ENCODE data around the gene DNAI7. TPM values are rescaled to one million over a fixed set of nuclear protein-coding genes. Genes with fewer than 3 reads are reported as not detected.

Gene DNAI7
- polyA plus RNA-seq, 1 donor = 0.63 TPM

- Histone ChIP-seq H3K4me1 (ENCODE audit: control insufficient read depth, insufficient read depth, low read length) (no peaks in the 10 kb centered on the region), H3K27ac (ENCODE audit: low read length) (no peak overlapping the region), H3K4me3 (ENCODE audit: low read length) (no peak overlapping the region), H3K36me3 (ENCODE audit: control insufficient read depth, insufficient read depth, low read length) (no peaks in the 10 kb centered on the region), H3K9me3 (ENCODE audit: control insufficient read depth, low read depth, low read length) (no peaks in the 10 kb centered on the region), H3K27me3 (ENCODE audit: control insufficient read depth, insufficient read depth, low read length) (no peaks in the 10 kb centered on the region)
- 100% methylated on average over 2 of the region's 2 CpGs for WGBS (ENCODE audit: insufficient coverage, low lambda C conversion rate)
- no peak for DNase-seq
Observed at GRCh38 chr12:25184132-25184531, 10.8 kb downstream of the DNAI7 start.

- H3K4me1 ChIP-seq (ENCODE audit: control insufficient read depth, insufficient read depth, low read length) = no peaks in the 10 kb centered on the region
- no peaks in the 10 kb centered on the region for H3K9me3 ChIP-seq (ENCODE audit: control insufficient read depth, low read depth, low read length)
- no peak overlapping the region for H3K27ac ChIP-seq (ENCODE audit: low read length)
- no peaks in the 10 kb centered on the region for H3K36me3 ChIP-seq (ENCODE audit: control insufficient read depth, insufficient read depth, low read length)
- no peaks in the 10 kb centered on the region for H3K27me3 ChIP-seq (ENCODE audit: control insufficient read depth, insufficient read depth, low read length)
- WGBS (ENCODE audit: insufficient coverage, low lambda C conversion rate) = 74% methylated on average over 3 of the region's 3 CpGs
- H3K4me3 ChIP-seq (ENCODE audit: low read length) = no peak overlapping the region
- no peak for DNase-seq
Observed at GRCh38 chr12:25182765-25183164, 12.2 kb downstream of the DNAI7 start.

GRCh38 chr12:25162866-25163265 lies 32.1 kb downstream of the DNAI7 start:
- no peak overlapping the region for H3K27ac ChIP-seq (ENCODE audit: low read length)
- DNase-seq = no peak
- no peaks in the 10 kb centered on the region for H3K36me3 ChIP-seq (ENCODE audit: control insufficient read depth, insufficient read depth, low read length)
- no peaks in the 10 kb centered on the region for H3K27me3 ChIP-seq (ENCODE audit: control insufficient read depth, insufficient read depth, low read length)
- no peaks in the 10 kb centered on the region for H3K4me1 ChIP-seq (ENCODE audit: control insufficient read depth, insufficient read depth, low read length)
- H3K4me3 ChIP-seq (ENCODE audit: low read length) = no peak overlapping the region
- H3K9me3 ChIP-seq (ENCODE audit: control insufficient read depth, low read depth, low read length) = no peaks in the 10 kb centered on the region
- WGBS (ENCODE audit: insufficient coverage, low lambda C conversion rate) = no CpG with 5 or more reads among the region's 6 CpGs

GRCh38 chr12:25156061-25156460 lies 38.9 kb downstream of the DNAI7 start:
- Histone ChIP-seq H3K27me3 (ENCODE audit: control insufficient read depth, insufficient read depth, low read length) (no peaks in the 10 kb centered on the region), H3K36me3 (ENCODE audit: control insufficient read depth, insufficient read depth, low read length) (no peaks in the 10 kb centered on the region), H3K4me3 (ENCODE audit: low read length) (no peak overlapping the region), H3K4me1 (ENCODE audit: control insufficient read depth, insufficient read depth, low read length) (no peaks in the 10 kb centered on the region), H3K9me3 (ENCODE audit: control insufficient read depth, low read depth, low read length) (no peaks in the 10 kb centered on the region), H3K27ac (ENCODE audit: low read length) (no peak overlapping the region)
- no peak for DNase-seq
- 100% methylated on average over 2 of the region's 4 CpGs for WGBS (ENCODE audit: insufficient coverage, low lambda C conversion rate)

GRCh38 chr12:25155022-25155576 lies 39.9 kb downstream of the DNAI7 start:
- peak in 1 of 2 donors; percentile 20 for DNase-seq
- Histone ChIP-seq H3K4me1 (ENCODE audit: control insufficient read depth, insufficient read depth, low read length) (no peaks in the 10 kb centered on the region), H3K27ac (ENCODE audit: low read length) (no peak overlapping the region), H3K36me3 (ENCODE audit: control insufficient read depth, insufficient read depth, low read length) (no peaks in the 10 kb centered on the region), H3K4me3 (ENCODE audit: low read length) (no peak overlapping the region), H3K9me3 (ENCODE audit: control insufficient read depth, low read depth, low read length) (no peaks in the 10 kb centered on the region), H3K27me3 (ENCODE audit: control insufficient read depth, insufficient read depth, low read length) (no peaks in the 10 kb centered on the region)
- WGBS (ENCODE audit: insufficient coverage, low lambda C conversion rate) = no CpG with 5 or more reads among the region's 2 CpGs

GRCh38 chr12:25152055-25152454 lies 42.9 kb downstream of the DNAI7 start:
- Histone ChIP-seq H3K36me3 (ENCODE audit: control insufficient read depth, insufficient read depth, low read length) (no peaks in the 10 kb centered on the region), H3K27me3 (ENCODE audit: control insufficient read depth, insufficient read depth, low read length) (no peaks in the 10 kb centered on the region), H3K4me3 (ENCODE audit: low read length) (no peak overlapping the region), H3K27ac (ENCODE audit: low read length) (no peak overlapping the region), H3K9me3 (ENCODE audit: control insufficient read depth, low read depth, low read length) (no peaks in the 10 kb centered on the region), H3K4me1 (ENCODE audit: control insufficient read depth, insufficient read depth, low read length) (no peaks in the 10 kb centered on the region)
- no peak for DNase-seq
- WGBS (ENCODE audit: insufficient coverage, low lambda C conversion rate) = 100% methylated on average over 1 of the region's 5 CpGs

GRCh38 chr12:25151476-25151875 lies 43.5 kb downstream of the DNAI7 start:
- 75% methylated on average over 1 of the region's 5 CpGs for WGBS (ENCODE audit: insufficient coverage, low lambda C conversion rate)
- H3K4me1 ChIP-seq (ENCODE audit: control insufficient read depth, insufficient read depth, low read length) = no peaks in the 10 kb centered on the region
- no peak overlapping the region for H3K4me3 ChIP-seq (ENCODE audit: low read length)
- DNase-seq = peak; percentile 41 to 48
- no peaks in the 10 kb centered on the region for H3K9me3 ChIP-seq (ENCODE audit: control insufficient read depth, low read depth, low read length)
- H3K36me3 ChIP-seq (ENCODE audit: control insufficient read depth, insufficient read depth, low read length) = no peaks in the 10 kb centered on the region
- H3K27me3 ChIP-seq (ENCODE audit: control insufficient read depth, insufficient read depth, low read length) = no peaks in the 10 kb centered on the region
- H3K27ac ChIP-seq (ENCODE audit: low read length) = no peak overlapping the region

- no peaks in the 10 kb centered on the region for H3K27me3 ChIP-seq (ENCODE audit: control insufficient read depth, insufficient read depth, low read length)
- no peaks in the 10 kb centered on the region for H3K9me3 ChIP-seq (ENCODE audit: control insufficient read depth, low read depth, low read length)
- WGBS (ENCODE audit: insufficient coverage, low lambda C conversion rate) = no CpG with 5 or more reads among the region's 1 CpG
- no peak for DNase-seq
- no peak overlapping the region for H3K27ac ChIP-seq (ENCODE audit: low read length)
- no peaks in the 10 kb centered on the region for H3K36me3 ChIP-seq (ENCODE audit: control insufficient read depth, insufficient read depth, low read length)
- no peak overlapping the region for H3K4me3 ChIP-seq (ENCODE audit: low read length)
- H3K4me1 ChIP-seq (ENCODE audit: control insufficient read depth, insufficient read depth, low read length) = no peaks in the 10 kb centered on the region
Observed at GRCh38 chr12:25146686-25147085, 48.3 kb downstream of the DNAI7 start.

GRCh38 chr12:25135531-25136154 lies 59.3 kb downstream of the DNAI7 start:
- no CpG with 5 or more reads among the region's 6 CpGs for WGBS (ENCODE audit: insufficient coverage, low lambda C conversion rate)

GRCh38 chr12:25131270-25131669 lies 63.7 kb downstream of the DNAI7 start:
- no peaks in the 10 kb centered on the region for H3K4me1 ChIP-seq (ENCODE audit: control insufficient read depth, insufficient read depth, low read length)
- H3K27me3 ChIP-seq (ENCODE audit: control insufficient read depth, insufficient read depth, low read length) = no peaks in the 10 kb centered on the region
- H3K4me3 ChIP-seq (ENCODE audit: low read length) = no peak overlapping the region
- DNase-seq = no peak
- no peaks in the 10 kb centered on the region for H3K9me3 ChIP-seq (ENCODE audit: control insufficient read depth, low read depth, low read length)
- no peak overlapping the region for H3K27ac ChIP-seq (ENCODE audit: low read length)
- H3K36me3 ChIP-seq (ENCODE audit: control insufficient read depth, insufficient read depth, low read length) = no peaks in the 10 kb centered on the region
- no CpG with 5 or more reads among the region's 2 CpGs for WGBS (ENCODE audit: insufficient coverage, low lambda C conversion rate)

More at GRCh38 chr12:25135531-25136154, 59.3 kb downstream of the DNAI7 start:
- Histone ChIP-seq H3K36me3 (ENCODE audit: control insufficient read depth, insufficient read depth, low read length) (no peaks in the 10 kb centered on the region), H3K4me3 (ENCODE audit: low read length) (no peak overlapping the region), H3K4me1 (ENCODE audit: control insufficient read depth, insufficient read depth, low read length) (no peaks in the 10 kb centered on the region), H3K27me3 (ENCODE audit: control insufficient read depth, insufficient read depth, low read length) (no peaks in the 10 kb centered on the region), H3K27ac (ENCODE audit: low read length) (no peak overlapping the region), H3K9me3 (ENCODE audit: control insufficient read depth, low read depth, low read length) (no peaks in the 10 kb centered on the region)
- no peak for DNase-seq

- H3K4me1 ChIP-seq (ENCODE audit: control insufficient read depth, insufficient read depth, low read length) = no peaks in the 10 kb centered on the region
- no peak for DNase-seq
- H3K9me3 ChIP-seq (ENCODE audit: control insufficient read depth, low read depth, low read length) = no peaks in the 10 kb centered on the region
- H3K4me3 ChIP-seq (ENCODE audit: low read length) = no peak overlapping the region
- H3K27me3 ChIP-seq (ENCODE audit: control insufficient read depth, insufficient read depth, low read length) = no peaks in the 10 kb centered on the region
- H3K36me3 ChIP-seq (ENCODE audit: control insufficient read depth, insufficient read depth, low read length) = no peaks in the 10 kb centered on the region
- no peak overlapping the region for H3K27ac ChIP-seq (ENCODE audit: low read length)
Observed at GRCh38 chr12:25130741-25131188, 64.2 kb downstream of the DNAI7 start.

Measured in large intestine (tissue), 3 donors.